Effector memory CD4-positive, alpha-beta T cell (primary cell): Measurements from ENCODE around the gene PFKL.

Experiments
- DNase-seq, 3 donors: peaks; one replicate each; pipeline ENCODE4 v3.0.0-alpha.2; 2020
- H3K27ac ChIP-seq: 2 replicates; pipeline ENCODE4 v1.7.0; 2013; ENCODE audit warnings: mild to moderate bottlenecking, low read length, moderate library complexity; ENCODE audit not compliant: insufficient read depth, poor library complexity, severe bottlenecking
- H3K27me3 ChIP-seq: replicated peaks from 2 replicates; pipeline ENCODE4 v1.7.0; 2013; ENCODE audit warnings: mild to moderate bottlenecking, low read length; ENCODE audit not compliant: insufficient read depth, control insufficient read depth, poor library complexity, severe bottlenecking
- H3K36me3 ChIP-seq: 2 replicates; pipeline ENCODE4 v1.7.0; 2013; ENCODE audit warnings: mild to moderate bottlenecking, low read length, moderate library complexity; ENCODE audit not compliant: control insufficient read depth, insufficient read depth
- H3K4me1 ChIP-seq: 2 replicates; pipeline ENCODE4 v1.7.0; 2013; ENCODE audit warnings: low read length, mild to moderate bottlenecking; ENCODE audit not compliant: control insufficient read depth, insufficient read depth, poor library complexity, severe bottlenecking
- H3K4me3 ChIP-seq: 2 replicates; pipeline ENCODE4 v1.7.0; 2013; ENCODE audit warnings: low read length, low read depth, mild to moderate bottlenecking; ENCODE audit not compliant: insufficient read depth, poor library complexity, severe bottlenecking
- H3K9me3 ChIP-seq: 2 replicates; pipeline ENCODE4 v1.7.0; 2013; ENCODE audit warnings: mild to moderate bottlenecking, low read length, moderate library complexity; ENCODE audit not compliant: control insufficient read depth

The PFKL gene

DNA sequence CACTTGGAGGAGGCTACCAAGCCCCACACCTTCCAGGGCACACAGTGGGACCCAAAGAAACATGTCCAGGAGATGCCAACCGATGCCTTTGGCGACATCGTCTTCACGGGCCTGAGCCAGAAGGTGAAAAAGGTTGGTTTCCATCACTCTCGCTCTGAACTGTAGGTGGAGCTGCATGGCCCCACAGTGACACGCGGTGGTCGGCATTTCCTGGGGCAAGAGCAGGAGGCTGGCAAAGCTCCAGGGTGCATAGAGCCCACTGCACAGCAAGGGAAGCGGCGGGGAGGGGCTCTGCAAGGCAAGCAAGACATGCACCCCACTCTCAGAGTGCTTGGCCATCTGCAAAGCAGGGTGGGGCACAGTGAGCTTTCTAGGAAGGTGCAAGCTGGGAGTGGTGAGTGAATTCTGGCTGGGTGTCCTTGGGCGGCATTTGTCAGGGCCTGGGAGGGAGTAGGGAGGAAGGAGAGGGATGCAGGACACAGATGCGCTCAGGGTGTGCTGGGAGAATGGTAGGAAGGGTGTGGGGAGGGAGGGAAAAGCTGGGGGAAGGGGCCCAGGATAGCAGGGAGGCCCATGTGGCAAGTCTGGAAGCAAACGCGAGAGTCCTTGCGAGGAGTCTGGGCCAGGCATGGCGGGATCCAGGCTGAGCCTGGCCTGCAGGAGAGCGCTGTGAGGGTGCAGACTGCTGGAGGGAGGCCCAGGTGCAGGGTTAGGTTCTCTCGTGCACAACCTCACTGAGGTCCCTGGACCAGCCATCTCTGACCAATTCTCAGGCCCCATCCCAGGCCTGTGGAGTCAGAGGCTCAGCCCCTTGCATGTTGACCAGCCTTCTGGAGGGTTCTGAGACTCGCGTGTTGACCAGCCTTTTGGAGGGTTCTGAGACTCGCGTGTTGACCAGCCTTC, 64.5 kb downstream of the PFKL start:
- Histone ChIP-seq H3K9me3 (no peaks in the 10 kb centered on the region), H3K4me3 (no peak overlapping the region), H3K4me1 (no peaks in the 10 kb centered on the region), H3K36me3 (no peaks in the 10 kb centered on the region), H3K27ac (no peak overlapping the region), H3K27me3 (no peaks in the 10 kb centered on the region)
- no peak for DNase-seq

DNA sequence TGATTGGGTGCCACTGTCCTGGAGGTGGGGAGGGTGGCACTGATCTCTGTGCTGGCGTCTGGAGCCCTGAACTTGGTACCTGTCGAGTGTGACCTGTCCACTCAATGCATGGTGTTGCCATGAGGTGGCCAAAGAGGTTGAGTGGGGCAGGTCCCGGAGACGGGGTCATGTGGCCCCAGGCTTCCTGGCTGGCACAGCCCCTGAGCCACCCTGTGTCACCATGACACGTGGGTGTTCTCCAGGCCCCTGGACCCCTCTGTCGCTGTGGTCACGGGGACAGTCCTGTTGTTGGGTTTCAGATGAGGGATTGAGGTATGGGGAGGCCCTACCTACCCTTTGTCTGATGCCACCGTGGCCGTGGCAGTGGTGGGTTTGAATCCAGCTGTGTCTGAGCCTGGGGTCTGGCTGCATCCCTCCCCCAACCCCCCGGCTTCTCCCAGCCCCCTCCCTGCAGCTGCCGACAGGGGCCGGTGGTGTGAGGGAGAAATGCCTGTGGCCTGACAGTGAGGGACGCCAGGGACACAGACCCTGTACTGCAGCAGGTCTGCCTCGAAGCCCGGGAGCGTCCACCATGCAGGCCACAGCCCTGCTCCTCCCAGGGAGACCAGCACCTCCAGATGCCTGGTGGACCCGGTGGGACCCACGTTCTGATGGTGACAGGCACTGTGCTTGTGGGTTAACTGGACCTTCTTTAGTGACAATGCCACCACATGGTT, 65.6 kb downstream of the PFKL start:
- no peak overlapping the region for H3K27ac ChIP-seq
- H3K4me1 ChIP-seq = no peaks in the 10 kb centered on the region
- no peaks in the 10 kb centered on the region for H3K27me3 ChIP-seq
- no peaks in the 10 kb centered on the region for H3K36me3 ChIP-seq
- no peaks in the 10 kb centered on the region for H3K9me3 ChIP-seq
- DNase-seq = no peak
- no peak overlapping the region for H3K4me3 ChIP-seq

DNA sequence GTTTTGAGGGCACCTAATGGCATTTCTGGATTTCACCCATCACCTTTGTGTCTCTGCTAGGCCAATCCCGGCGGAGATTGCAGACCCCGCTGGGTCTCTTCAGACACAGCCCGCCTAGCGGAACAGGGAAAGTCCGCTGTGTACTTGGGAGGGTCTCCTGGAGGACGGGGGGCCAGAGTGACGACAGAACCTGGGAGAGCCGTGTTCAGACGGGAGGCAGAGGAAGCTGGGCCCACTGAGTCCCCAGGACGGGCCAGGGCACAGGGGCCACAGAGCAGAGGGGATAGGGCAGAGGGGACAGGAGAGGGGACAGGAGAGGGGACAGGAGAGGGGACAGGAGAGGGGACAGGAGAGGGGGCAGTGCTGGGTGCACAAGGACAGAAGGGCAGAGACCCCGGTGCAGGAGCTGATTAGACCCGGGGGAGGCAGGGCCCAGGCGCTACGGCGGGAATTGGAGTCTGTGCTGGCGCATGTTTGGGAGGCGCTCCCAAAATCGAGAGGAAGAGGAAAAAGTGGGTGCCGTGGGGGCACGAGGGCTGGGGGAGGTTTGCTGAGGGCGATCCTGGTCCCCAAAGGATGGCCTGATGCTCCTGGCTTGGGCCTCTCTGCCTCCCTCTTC, 66.2 kb downstream of the PFKL start:
- H3K4me1 ChIP-seq = no peaks in the 10 kb centered on the region
- no peaks in the 10 kb centered on the region for H3K36me3 ChIP-seq
- no peak overlapping the region for H3K4me3 ChIP-seq
- H3K27ac ChIP-seq = no peak overlapping the region
- H3K27me3 ChIP-seq = no peaks in the 10 kb centered on the region
- no peaks in the 10 kb centered on the region for H3K9me3 ChIP-seq
- DNase-seq = no peak

DNA sequence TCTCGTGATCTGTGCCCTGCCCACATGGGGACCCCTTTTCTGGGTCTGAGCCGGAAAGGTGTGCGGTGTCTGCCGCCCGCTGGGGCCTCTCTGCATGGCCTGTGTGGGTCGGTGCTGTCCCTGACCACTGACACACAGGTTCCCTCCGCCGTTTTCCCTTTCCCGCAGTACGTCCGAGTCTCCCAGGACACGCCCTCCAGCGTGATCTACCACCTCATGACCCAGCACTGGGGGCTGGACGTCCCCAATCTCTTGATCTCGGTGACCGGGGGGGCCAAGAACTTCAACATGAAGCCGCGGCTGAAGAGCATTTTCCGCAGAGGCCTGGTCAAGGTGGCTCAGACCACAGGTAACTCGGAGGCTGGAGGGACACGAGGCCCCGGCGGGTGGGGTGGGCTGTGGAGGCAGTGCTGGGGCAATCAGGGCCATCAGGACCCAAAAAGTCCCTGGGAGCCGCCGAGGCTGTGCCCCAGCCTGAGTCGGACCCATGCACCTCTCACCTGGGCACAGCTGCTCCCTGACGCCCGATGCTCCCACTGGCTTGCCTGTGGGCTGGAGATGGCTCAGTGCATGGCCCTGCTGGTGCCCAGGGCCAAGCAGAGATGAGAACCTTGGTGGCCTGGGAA, 66.8 kb downstream of the PFKL start:
- H3K4me1 ChIP-seq = no peaks in the 10 kb centered on the region
- H3K27me3 ChIP-seq = no peaks in the 10 kb centered on the region
- no peak overlapping the region for H3K4me3 ChIP-seq
- H3K27ac ChIP-seq = no peak overlapping the region
- no peaks in the 10 kb centered on the region for H3K36me3 ChIP-seq
- no peak for DNase-seq
- H3K9me3 ChIP-seq = no peaks in the 10 kb centered on the region

DNA sequence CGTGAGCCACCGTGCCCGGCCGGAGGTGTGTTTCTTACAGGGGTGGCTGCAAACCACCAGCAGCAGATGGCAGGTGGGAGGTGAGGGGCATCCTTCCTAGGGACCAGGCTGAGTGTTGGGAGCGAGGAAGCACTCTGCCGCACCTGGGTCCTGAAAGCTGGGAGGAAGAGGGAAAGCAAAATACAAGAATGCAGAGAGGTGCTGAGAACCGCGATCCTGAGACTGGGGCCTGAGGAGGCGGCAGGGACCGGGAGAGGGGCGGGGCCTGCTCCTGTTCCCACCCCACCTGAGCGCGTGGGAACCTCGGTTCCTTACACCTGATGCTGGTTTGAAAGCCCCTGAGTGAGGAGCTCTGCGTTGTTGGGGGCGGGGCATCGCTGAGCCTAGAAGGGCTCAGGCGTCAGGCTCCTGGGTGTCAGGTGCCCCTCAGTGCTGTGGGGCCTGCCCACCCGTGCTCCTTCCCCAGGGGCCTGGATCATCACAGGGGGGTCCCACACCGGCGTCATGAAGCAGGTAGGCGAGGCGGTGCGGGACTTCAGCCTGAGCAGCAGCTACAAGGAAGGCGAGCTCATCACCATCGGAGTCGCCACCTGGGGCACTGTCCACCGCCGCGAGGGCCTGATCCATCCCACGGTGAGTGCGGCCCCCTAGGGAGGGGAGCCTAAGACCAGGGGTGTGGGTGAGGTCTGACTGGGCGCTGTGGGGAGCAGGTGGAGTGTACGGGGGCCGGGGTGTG, 69.0 kb downstream of the PFKL start:
- Histone ChIP-seq H3K27ac (no peak overlapping the region), H3K4me1 (no peaks in the 10 kb centered on the region), H3K36me3 (no peaks in the 10 kb centered on the region), H3K9me3 (no peaks in the 10 kb centered on the region), H3K4me3 (no peak overlapping the region), H3K27me3 (no peaks in the 10 kb centered on the region)
- DNase-seq = no peak

DNA sequence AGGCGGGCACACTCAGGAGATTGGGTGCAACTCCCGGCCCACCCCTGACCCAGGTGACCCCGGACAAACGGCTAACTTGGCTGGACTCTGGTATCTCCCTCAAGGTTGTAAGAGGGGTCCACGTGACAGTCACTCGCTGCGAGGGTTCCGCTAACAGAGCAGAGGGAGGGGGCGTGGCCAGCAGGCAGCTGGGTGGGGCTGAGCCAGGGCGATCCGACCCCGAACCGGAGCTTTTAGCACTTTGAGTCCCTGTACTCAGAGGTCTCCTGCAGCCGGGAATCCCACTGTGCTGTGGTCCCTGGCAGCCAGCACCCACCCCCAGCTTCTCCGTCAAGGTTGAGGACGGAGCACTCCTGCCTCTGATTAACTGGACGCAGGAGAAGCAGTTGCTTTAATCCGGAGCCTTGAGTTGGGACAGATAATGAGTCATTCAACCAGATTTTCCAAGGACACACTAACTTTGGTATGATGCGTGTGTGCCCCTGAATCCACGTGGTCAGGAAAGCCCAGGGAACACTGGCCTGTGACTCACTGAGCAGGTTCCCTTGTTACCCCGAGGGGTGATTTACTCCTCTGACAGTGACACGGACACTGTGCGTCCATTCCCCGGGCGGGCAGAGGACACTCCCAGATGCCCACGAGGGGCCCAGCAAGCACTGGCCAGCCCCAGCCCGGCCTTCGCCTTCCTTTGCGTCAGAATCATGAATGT, 70.3 kb downstream of the PFKL start:
- no peak for DNase-seq
- peaks cover 2% of the 10 kb centered on the region for H3K4me1 ChIP-seq
- no peaks in the 10 kb centered on the region for H3K27me3 ChIP-seq
- no peaks in the 10 kb centered on the region for H3K9me3 ChIP-seq
- H3K27ac ChIP-seq = no peak overlapping the region
- no peak overlapping the region for H3K4me3 ChIP-seq
- H3K36me3 ChIP-seq = no peaks in the 10 kb centered on the region

DNA sequence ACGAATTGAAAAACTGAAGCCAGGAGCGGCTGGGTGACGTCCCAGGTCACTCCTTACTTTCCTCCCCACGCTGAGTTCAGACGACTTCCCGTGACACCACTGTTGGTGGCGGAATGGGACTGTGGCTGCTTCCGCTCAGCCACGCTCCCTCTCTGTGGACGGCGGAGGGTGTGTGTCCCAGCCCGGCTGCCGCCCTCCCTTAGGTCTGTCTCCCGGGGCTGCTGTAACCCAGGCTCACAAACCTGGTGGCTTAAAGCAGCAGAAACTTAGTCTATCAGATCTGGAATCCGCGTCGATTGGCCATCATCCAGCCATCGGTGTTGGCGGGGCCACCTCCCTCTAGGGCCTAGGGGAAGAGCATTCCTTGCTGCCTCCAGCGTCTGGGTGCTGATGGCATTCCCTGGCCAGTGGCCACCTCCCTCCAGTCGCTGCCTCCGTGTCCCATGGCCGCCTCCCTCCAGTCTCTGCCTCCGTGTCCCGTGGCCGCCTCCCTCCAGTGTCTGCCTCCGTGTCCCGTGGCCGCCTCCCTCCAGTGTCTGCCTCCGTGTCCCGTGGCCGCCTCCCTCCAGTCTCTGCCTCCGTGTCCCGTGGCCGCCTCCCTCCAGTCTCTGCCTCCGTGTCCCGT, 71.0 kb downstream of the PFKL start:
- no peak overlapping the region for H3K4me3 ChIP-seq
- H3K36me3 ChIP-seq = no peaks in the 10 kb centered on the region
- H3K27ac ChIP-seq = no peak overlapping the region
- no peak for DNase-seq
- no peaks in the 10 kb centered on the region for H3K27me3 ChIP-seq
- peaks cover 9% of the 10 kb centered on the region for H3K4me1 ChIP-seq
- no peaks in the 10 kb centered on the region for H3K9me3 ChIP-seq

DNA sequence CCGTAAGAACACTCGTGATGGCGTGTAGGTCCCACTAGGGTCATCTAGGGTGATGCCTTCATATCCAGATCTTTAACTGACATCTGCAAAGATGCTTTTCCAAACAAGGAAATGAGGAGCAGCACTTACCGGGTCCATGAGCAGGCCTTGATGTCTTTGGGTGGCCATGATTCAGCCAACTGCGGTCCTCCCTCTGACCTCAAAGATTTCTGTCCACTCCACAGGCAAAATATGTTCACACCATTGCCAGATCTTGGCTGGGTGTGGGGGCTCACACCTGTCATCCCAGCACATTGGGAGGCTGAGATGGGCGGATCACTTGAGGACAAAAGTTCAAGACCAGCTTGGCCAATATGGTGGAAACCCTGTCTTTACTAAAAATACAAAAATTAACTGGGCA, 71.7 kb downstream of the PFKL start:
- Histone ChIP-seq H3K4me1 (peaks cover 9% of the 10 kb centered on the region), H3K9me3 (no peaks in the 10 kb centered on the region), H3K4me3 (no peak overlapping the region), H3K36me3 (no peaks in the 10 kb centered on the region), H3K27ac (no peak overlapping the region), H3K27me3 (no peaks in the 10 kb centered on the region)
- DNase-seq = no peak

DNA sequence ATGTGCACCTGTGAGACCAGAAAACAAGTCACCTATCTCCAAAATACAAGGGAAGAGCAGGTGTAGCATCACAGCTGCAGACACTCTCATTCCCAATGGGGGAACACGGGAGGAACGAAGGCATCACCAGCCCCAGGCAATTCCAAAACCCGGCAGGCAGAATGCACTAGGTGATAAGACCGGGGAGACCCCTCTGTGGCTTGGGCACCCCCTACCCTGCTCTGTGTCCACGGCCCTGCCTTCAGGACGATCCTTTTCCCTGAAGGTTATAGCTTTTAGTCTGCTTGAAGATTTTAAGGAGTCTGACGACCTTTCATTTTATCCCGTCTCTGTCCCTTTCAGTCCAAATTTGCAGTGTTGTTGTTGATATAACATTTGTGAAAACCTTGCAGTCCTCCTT, 72.8 kb downstream of the PFKL start:
- no peak overlapping the region for H3K4me3 ChIP-seq

More for the DNA sequence above, 72.8 kb downstream of the PFKL start:
- Histone ChIP-seq H3K27me3 (no peaks in the 10 kb centered on the region), H3K4me1 (peaks cover 9% of the 10 kb centered on the region), H3K36me3 (no peaks in the 10 kb centered on the region), H3K27ac (no peak overlapping the region), H3K9me3 (no peaks in the 10 kb centered on the region)
- no peak for DNase-seq
